ENCODE results near the gene HFM1. TPM values are rescaled to one million over a fixed set of nuclear protein-coding genes. Genes with fewer than 3 reads are reported as not detected.

HFM1 gene
- total RNA-seq, 1 donor from 2014 or later: 0.29 TPM

GRCh38 chr1:91226741-91227140, 177.9 kb downstream of the HFM1 start:
- POLR2A ChIA-PET: no interaction called here
- H3K9me3 Mint-ChIP-seq: no peaks in the 10 kb centered on the region
- no peaks in the 10 kb centered on the region for H3K4me1 Mint-ChIP-seq
- no peak overlapping the region for H3K4me3 Mint-ChIP-seq
- intact Hi-C loops (cut with micrococcal nuclease): no loop called here
- ATAC-seq (ENCODE audit: low read depth) (no peak), DNase-seq (no peak)
- CTCF ChIA-PET: no interaction called here
- no peak overlapping the region for H3K27ac Mint-ChIP-seq
- TF ChIP-seq CTCF (IDR thresholded peaks at IDR 0.05): no peak
- no peaks in the 10 kb centered on the region for H3K36me3 Mint-ChIP-seq (ENCODE audit: low read depth)
- H3K27me3 Mint-ChIP-seq: peaks cover 3% of the 10 kb centered on the region

- DNase-seq: no peak
- Mint-ChIP-seq H3K4me3 (no peak overlapping the region), H3K27me3 (peaks cover 3% of the 10 kb centered on the region), H3K27ac (no peak overlapping the region), H3K36me3 (ENCODE audit: low read depth) (no peaks in the 10 kb centered on the region), H3K4me1 (no peaks in the 10 kb centered on the region), H3K9me3 (peaks cover 5% of the 10 kb centered on the region)
- CTCF ChIA-PET: no interaction called here
- POLR2A ChIA-PET: no interaction called here
- intact Hi-C loops (cut with micrococcal nuclease): no loop called here
- no peak for TF ChIP-seq CTCF (IDR thresholded peaks at IDR 0.05)
- no peak for ATAC-seq (ENCODE audit: low read depth)
These were observed 179.8 kb downstream of the HFM1 start for GRCh38 chr1:91224878-91225277.

DNA sequence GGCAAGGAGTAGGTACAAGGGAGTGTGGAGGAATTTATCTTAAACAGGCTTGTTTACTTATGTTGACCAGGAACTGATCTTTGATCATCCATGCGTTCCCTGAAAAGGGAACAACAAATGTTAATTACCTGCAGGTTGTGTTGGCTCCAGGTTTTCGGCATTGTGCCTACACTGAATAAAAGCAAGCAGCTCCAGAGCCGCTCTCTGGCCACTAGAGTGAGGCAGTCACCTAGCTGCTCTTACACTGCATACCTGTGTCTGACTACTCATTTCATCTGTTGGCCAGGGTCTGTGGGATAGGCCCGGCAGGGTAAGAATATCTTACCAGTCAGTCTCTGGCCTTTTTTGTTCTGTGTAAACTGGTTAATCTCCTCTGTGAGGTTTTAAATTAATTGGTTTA, 183.6 kb downstream of the HFM1 start:
- POLR2A ChIA-PET: no interaction called here
- DNase-seq (no peak), ATAC-seq (ENCODE audit: low read depth) (no peak)
- H3K27ac Mint-ChIP-seq: no peak overlapping the region
- CTCF ChIA-PET: no interaction called here
- H3K4me3 Mint-ChIP-seq: no peak overlapping the region
- TF ChIP-seq CTCF (IDR thresholded peaks at IDR 0.05): no peak
- H3K9me3 Mint-ChIP-seq: peaks cover 11% of the 10 kb centered on the region
- H3K27me3 Mint-ChIP-seq: no peaks in the 10 kb centered on the region
- no peaks in the 10 kb centered on the region for H3K4me1 Mint-ChIP-seq
- no peaks in the 10 kb centered on the region for H3K36me3 Mint-ChIP-seq (ENCODE audit: low read depth)
- intact Hi-C loops (cut with micrococcal nuclease): no loop called here

DNA sequence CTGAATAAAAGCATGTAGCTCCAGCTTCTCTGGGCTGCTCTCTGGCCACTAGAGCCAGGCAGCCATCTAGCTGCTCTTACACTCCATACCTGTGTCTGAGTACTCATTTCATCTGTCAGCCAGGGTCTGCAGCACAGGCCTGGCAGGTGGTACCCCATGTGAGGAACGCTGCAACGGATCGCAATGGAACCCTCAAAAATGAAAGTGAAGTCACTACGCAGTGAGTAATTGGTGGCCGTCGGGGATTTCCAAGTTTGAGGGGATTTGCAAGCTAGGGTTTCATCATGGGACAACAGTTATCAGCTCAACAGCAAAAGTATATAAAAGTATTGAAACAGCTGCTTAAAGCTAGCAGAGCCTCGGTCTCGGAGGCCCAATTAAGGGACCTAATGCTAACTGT, 186.7 kb downstream of the HFM1 start:
- Mint-ChIP-seq H3K36me3 (ENCODE audit: low read depth) (no peaks in the 10 kb centered on the region), H3K27me3 (no peaks in the 10 kb centered on the region), H3K4me1 (no peaks in the 10 kb centered on the region), H3K4me3 (no peak overlapping the region), H3K27ac (no peak overlapping the region), H3K9me3 (peaks cover 11% of the 10 kb centered on the region)
- DNase-seq (no peak), ATAC-seq (ENCODE audit: low read depth) (no peak)
- TF ChIP-seq CTCF (IDR thresholded peaks at IDR 0.05): no peak
- CTCF ChIA-PET: no interaction called here
- intact Hi-C loops (cut with micrococcal nuclease): no loop called here
- POLR2A ChIA-PET: no interaction called here

Other genes with a start within 250 kb of the HFM1 start
- 5.8 and 7.3 TPM in 2 replicates for gene CDC7, start 96.0 kb upstream of the HFM1 start, total RNA-seq